GM23248 (cell line): ENCODE results near the gene CEACAM3. TPM values are rescaled to one million over a fixed set of nuclear protein-coding genes. Genes with fewer than 3 reads are reported as not detected.

Experiments
- DNase-seq: peaks from one replicate; pipeline ENCODE4 v3.0.0-alpha.2; 2015
- H2AFZ ChIP-seq: fragments of 200-600 bp; sonication (generic); 2 replicates; pipeline ENCODE4 v1.6.1; 2016; ENCODE audit warnings: antibody characterized with exemption
- H3F3A ChIP-seq: fragments of 200-600 bp; sonication (generic); 2 replicates; pipeline ENCODE4 v1.6.1; 2016; ENCODE audit warnings: mild to moderate bottlenecking, antibody characterized with exemption, mixed run types; ENCODE audit not compliant: insufficient read depth
- H3K27ac ChIP-seq: fragments of 200-600 bp; sonication (generic); 2 replicates; pipeline ENCODE4 v1.5.1; 2016; ENCODE audit warnings: mild to moderate bottlenecking
- H3K27me3 ChIP-seq: fragments of 200-600 bp; sonication (generic); replicated peaks from 2 replicates; pipeline ENCODE4 v1.6.1; 2016; ENCODE audit warnings: mild to moderate bottlenecking; ENCODE audit not compliant: insufficient read depth
- H3K36me3 ChIP-seq: fragments of 200-600 bp; sonication (generic); 2 replicates; pipeline ENCODE4 v1.6.1; 2016; ENCODE audit warnings: low read depth, mild to moderate bottlenecking
- H3K4me1 ChIP-seq: fragments of 200-600 bp; sonication (generic); 2 replicates; pipeline ENCODE4 v1.6.1; 2016; ENCODE audit warnings: mild to moderate bottlenecking; ENCODE audit not compliant: insufficient read depth
- H3K4me2 ChIP-seq: fragments of 200-600 bp; sonication (generic); one replicate; pipeline ENCODE4 v1.6.1; 2016; ENCODE audit warnings: mild to moderate bottlenecking; ENCODE audit not compliant: unreplicated experiment
- H3K4me3 ChIP-seq: fragments of 200-600 bp; sonication (generic); 2 replicates; pipeline ENCODE4 v1.5.1; 2016; ENCODE audit warnings: mild to moderate bottlenecking
- H3K79me2 ChIP-seq: fragments of 200-600 bp; sonication (generic); 2 replicates; pipeline ENCODE4 v1.6.1; 2016; ENCODE audit warnings: mild to moderate bottlenecking; ENCODE audit not compliant: insufficient read depth
- H3K9ac ChIP-seq: fragments of 200-600 bp; sonication (generic); 2 replicates; pipeline ENCODE4 v1.6.1; 2016; ENCODE audit warnings: mild to moderate bottlenecking
- H3K9me2 ChIP-seq: fragments of 200-600 bp; sonication (generic); 2 replicates; pipeline ENCODE4 v1.6.1; 2016; ENCODE audit warnings: mixed run types, mild to moderate bottlenecking, moderate library complexity; ENCODE audit not compliant: insufficient read depth
- H3K9me3 ChIP-seq: fragments of 200-600 bp; sonication (generic); one replicate; pipeline ENCODE4 v1.6.1; 2017; ENCODE audit warnings: low read depth
- H4K20me1 ChIP-seq: fragments of 200-600 bp; sonication (generic); 2 replicates; pipeline ENCODE4 v1.6.0; 2016; ENCODE audit not compliant: insufficient read depth
- EZH2 ChIP-seq: fragments of 200-600 bp; sonication (generic); IDR thresholded peaks from 2 replicates; pipeline ENCODE4 v1.6.1; 2018; ENCODE audit warnings: antibody characterized with exemption, mild to moderate bottlenecking; ENCODE audit not compliant: insufficient read depth, poor library complexity, severe bottlenecking
- EZH2phosphoT487 ChIP-seq: fragments of 200-600 bp; sonication (generic); IDR thresholded peaks from 2 replicates; pipeline ENCODE4 v1.6.1; 2018; ENCODE audit warnings: antibody characterized with exemption, moderate library complexity, mild to moderate bottlenecking, low read depth; ENCODE audit not compliant: insufficient read depth
- WGBS, 2 experiments: methylation state at CpG; one replicate each; pipeline ENCODE4 v1.1.6; 2015 to 2017; ENCODE audit warnings: low lambda C conversion rate in 2 of 2, low coverage in 1 of 2; ENCODE audit errors: missing lambda C conversion rate in 2 of 2; 5-methylcytosine and 5-hydroxymethylcytosine counted together
- in situ Hi-C: fragments of 300-500 bp; cut with MboI; formaldehyde crosslinking; loops from 2 replicates; pipeline ENCODE4 v1.15.0; 2020
- polyA plus RNA-seq: library from polyadenylated mRNA; unstranded; fragments of >200 nt; fragmentation: Nextera tagmentation; extraction: Ambion mirVana; gene quantifications from 2 replicates; pipeline ENCODE4 v1.2.1, GENCODE V29; 2016
- total RNA-seq: library from RNA; depleted of rRNA; stranded (reverse); fragments of >200 nt; shearing (Covaris generic); gene quantifications from 2 replicates; pipeline ENCODE4 v1.2.3, GENCODE V29; 2014

Gene CEACAM3
- total and polyA plus RNA-seq, 2 experiments from 2014 or later: not detected

GRCh38 chr19:41837981-41838708 is 41.8 kb downstream of the CEACAM3 start:
- Histone ChIP-seq H2AFZ (no peak overlapping the region), H4K20me1 (no peaks in the 10 kb centered on the region), H3K4me2 (no peak overlapping the region), H3K9ac (no peak overlapping the region), H3K4me1 (no peaks in the 10 kb centered on the region), H3K27ac (no peak overlapping the region), H3K36me3 (no peaks in the 10 kb centered on the region), H3K9me2 (no peaks in the 10 kb centered on the region), H3K9me3 (no peaks in the 10 kb centered on the region), H3K27me3 (peaks cover 17% of the 10 kb centered on the region), H3K4me3 (no peak overlapping the region), H3F3A (no peaks in the 10 kb centered on the region), H3K79me2 (no peaks in the 10 kb centered on the region)
- in situ Hi-C loops: no loop called here
- TF ChIP-seq EZH2 (no peak), EZH2phosphoT487 (no peak)
- 34 to 35% methylated on average over 12 to 13 of the region's 13 CpGs for WGBS, 2 experiments
- DNase-seq: no peak

- Histone ChIP-seq H3K36me3 (no peaks in the 10 kb centered on the region), H3K4me1 (no peaks in the 10 kb centered on the region), H3K27me3 (peaks cover 15% of the 10 kb centered on the region), H2AFZ (no peak overlapping the region), H3K4me2 (no peak overlapping the region), H3K9me3 (no peaks in the 10 kb centered on the region), H3K4me3 (no peak overlapping the region), H3F3A (no peaks in the 10 kb centered on the region), H3K27ac (no peak overlapping the region), H3K9ac (no peak overlapping the region), H3K9me2 (no peaks in the 10 kb centered on the region), H3K79me2 (no peaks in the 10 kb centered on the region), H4K20me1 (no peaks in the 10 kb centered on the region)
- TF ChIP-seq EZH2phosphoT487 (no peak), EZH2 (no peak)
- 8 to 23% methylated on average over 2 of the region's 2 CpGs for WGBS, 2 experiments
- in situ Hi-C loops: no loop called here
- no peak for DNase-seq
Observed at GRCh38 chr19:41839211-41839610, 42.8 kb downstream of the CEACAM3 start.

GRCh38 chr19:41843371-41843770 is 47.0 kb downstream of the CEACAM3 start:
- Histone ChIP-seq H3K27ac (no peak overlapping the region), H3K9me3 (no peaks in the 10 kb centered on the region), H2AFZ (no peak overlapping the region), H3K9me2 (no peaks in the 10 kb centered on the region), H3K4me3 (no peak overlapping the region), H3K79me2 (no peaks in the 10 kb centered on the region), H3K4me2 (no peak overlapping the region), H3F3A (no peaks in the 10 kb centered on the region), H3K4me1 (no peaks in the 10 kb centered on the region), H3K36me3 (no peaks in the 10 kb centered on the region), H3K27me3 (peaks cover 12% of the 10 kb centered on the region), H3K9ac (no peak overlapping the region), H4K20me1 (no peaks in the 10 kb centered on the region)
- DNase-seq: no peak
- in situ Hi-C loops: no loop called here
- WGBS, 2 experiments: 43 to 54% methylated on average over 6 to 7 of the region's 7 CpGs
- TF ChIP-seq EZH2phosphoT487 (no peak), EZH2 (no peak)

DNA sequence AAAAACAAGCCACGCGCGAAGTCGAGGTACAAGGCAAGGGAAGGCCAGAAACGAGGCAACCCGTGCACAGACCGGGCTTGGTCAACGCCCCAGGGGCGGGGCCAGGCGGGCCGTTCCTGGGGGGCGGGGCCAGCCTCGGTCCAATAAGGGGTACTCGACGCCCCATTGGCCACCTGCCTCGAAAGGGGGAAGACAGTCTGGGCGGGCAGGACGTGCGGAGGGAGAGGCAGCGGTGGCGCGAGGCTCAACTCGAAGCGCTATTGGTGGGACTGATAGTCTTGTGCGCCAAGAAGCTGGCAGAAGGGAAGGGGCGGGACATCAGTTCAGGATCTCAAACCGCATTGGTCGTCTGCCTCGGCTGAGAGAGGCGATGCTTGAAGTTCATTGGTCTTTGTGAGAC is 48.2 kb downstream of the CEACAM3 start, which contains the start of gene LYPD4:
Gene LYPD4 (minus strand): TSS at position 83 of the 400 bp plus-strand sequence. CDS start 5,398 bp downstream, outside the sequence.
- H3K9me2 ChIP-seq: no peaks in the 10 kb centered on the region
- no peak within 1 kb of the TSS for H3K9ac ChIP-seq
- H2AFZ ChIP-seq: no peak within 1 kb of the TSS
- H3K27ac ChIP-seq: no peak within 1 kb of the TSS
- 75 to 91% methylated on average over 22 to 30 of the region's 30 CpGs for WGBS, 2 experiments
- in situ Hi-C loops: no loop called here
- H3K27me3 ChIP-seq: peaks cover 17% of the 10 kb centered on the region
- H3K4me3 ChIP-seq: no peak within 1 kb of the TSS
- H3K4me2 ChIP-seq: no peak within 1 kb of the TSS
- no peaks in the 10 kb centered on the region for H3K36me3 ChIP-seq
- H4K20me1 ChIP-seq: no peaks in the 10 kb centered on the region
- no peaks in the 10 kb centered on the region for H3K4me1 ChIP-seq
- TF ChIP-seq EZH2: no peak
- TF ChIP-seq EZH2phosphoT487: no peak
- no peaks in the 10 kb centered on the region for H3K79me2 ChIP-seq
- no peak for DNase-seq
- no peaks in the 10 kb centered on the region for H3K9me3 ChIP-seq
- H3F3A ChIP-seq: no peaks in the 10 kb centered on the region

- H3K27ac ChIP-seq: no peak within 1 kb of the TSS
- H3K9me2 ChIP-seq: no peaks in the 10 kb centered on the region
- H3K27me3 ChIP-seq: peaks cover 17% of the 10 kb centered on the region
- in situ Hi-C loops: no loop called here
- TF ChIP-seq EZH2 (no peak), EZH2phosphoT487 (no peak)
- no peaks in the 10 kb centered on the region for H3K4me1 ChIP-seq
- H3K36me3 ChIP-seq: no peaks in the 10 kb centered on the region
- no peak within 1 kb of the TSS for H3K4me3 ChIP-seq
- DNase-seq: no peak
- no peaks in the 10 kb centered on the region for H4K20me1 ChIP-seq
- H3K79me2 ChIP-seq: no peaks in the 10 kb centered on the region
- H3K4me2 ChIP-seq: no peak within 1 kb of the TSS
- WGBS, 2 experiments: 100% methylated on average over 3 of the region's 3 CpGs
- H2AFZ ChIP-seq: no peak within 1 kb of the TSS
- H3K9ac ChIP-seq: no peak within 1 kb of the TSS
- H3K9me3 ChIP-seq: no peaks in the 10 kb centered on the region
- H3F3A ChIP-seq: no peaks in the 10 kb centered on the region
Observed at GRCh38 chr19:41845001-41845050, 48.4 kb downstream of the CEACAM3 start, which contains the start of gene DMRTC2. Gene DMRTC2, plus strand, starts transcription at chr19:41845042. Its CDS starts 2,387 bp downstream, at chr19:41847429.
